GM18907 (cell line): Measurements from ENCODE around the gene PCNA.
A peak's percentile ranks its signal among the peaks of the same experiment; 100 is the strongest.

Experiments used
- ATAC-seq: cut with Tn5 transposase; IDR thresholded peaks from one replicate; pipeline ENCODE4 v1.9.1; 2021; ENCODE audit warnings: mild to moderate bottlenecking, moderate library complexity; ENCODE audit not compliant: unreplicated experiment

The PCNA gene

DNA sequence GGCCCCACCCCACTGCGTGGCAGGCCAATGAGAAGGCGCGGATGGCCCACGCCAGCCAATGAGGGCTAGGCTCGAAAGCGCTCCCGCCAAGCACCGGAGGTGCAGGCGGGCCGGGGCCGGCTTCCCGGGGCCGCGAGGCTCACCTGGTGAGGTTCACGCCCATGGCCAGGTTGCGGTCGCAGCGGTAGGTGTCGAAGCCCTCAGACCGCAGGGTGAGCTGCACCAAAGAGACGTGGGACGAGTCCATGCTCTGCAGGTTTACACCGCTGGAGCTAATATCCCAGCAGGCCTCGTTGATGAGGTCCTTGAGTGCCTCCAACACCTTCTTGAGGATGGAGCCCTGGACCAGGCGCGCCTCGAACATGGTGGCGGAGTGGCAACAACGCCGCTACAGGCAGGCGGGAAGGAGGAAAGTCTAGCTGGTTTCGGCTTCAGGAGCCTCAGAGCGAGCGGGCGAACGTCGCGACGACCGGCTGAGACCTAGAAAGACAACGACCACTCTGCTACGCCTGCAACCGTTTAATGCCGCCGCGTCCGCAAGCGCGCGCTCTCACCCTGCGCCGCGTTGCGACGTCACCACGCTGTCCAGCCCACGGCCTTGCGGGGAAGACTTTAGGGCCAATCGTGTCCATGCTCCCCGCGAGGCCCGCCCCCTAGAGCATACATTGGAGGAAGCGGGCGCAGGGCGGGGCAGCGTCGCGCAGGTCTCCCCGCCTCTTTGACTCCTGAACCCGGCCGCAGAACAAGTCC, at the start of gene PCNA:
Gene PCNA, minus strand, starts transcription at position 524 of the 750 bp plus-strand sequence. Its CDS starts 160 bp downstream, at position 364.
- peak; percentile 96 for ATAC-seq

DNA sequence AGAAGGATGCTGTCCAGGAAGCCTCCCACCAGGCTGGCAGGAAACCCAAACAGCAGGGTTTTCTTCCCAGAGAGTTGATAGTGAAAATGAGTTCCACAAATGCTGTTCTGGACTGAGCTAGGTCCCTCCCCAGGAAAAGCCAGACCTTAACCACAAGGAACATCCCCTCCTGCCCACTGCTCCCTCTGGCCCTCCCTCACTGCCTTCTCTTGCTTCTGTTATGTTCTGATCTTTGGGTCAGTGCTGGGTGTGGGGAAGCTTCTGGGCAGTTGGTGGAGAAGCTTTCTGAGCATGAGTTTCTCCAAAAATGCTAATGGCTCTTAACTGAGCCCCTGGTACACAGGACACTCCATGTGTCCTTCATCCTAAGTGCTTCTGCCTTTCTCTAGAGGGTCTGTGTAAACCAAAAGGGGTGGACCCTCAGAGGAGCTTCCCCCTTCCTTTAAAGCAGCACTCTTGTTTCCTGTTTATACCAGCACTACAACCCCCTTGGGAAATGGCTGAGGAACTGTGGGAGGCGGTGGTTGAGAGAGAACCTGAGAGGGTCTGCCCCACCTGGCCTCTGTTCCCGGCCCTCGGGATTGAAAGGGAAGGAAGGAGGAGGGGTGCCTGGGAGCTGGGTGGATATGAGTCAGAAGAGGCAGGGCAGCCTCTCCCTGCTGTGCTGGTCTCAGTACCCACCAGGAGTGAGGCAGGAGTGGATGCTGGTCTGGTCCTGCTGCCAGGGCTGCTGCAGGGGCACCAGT, 49.1 kb upstream of the PCNA start:
- no peak for ATAC-seq

DNA sequence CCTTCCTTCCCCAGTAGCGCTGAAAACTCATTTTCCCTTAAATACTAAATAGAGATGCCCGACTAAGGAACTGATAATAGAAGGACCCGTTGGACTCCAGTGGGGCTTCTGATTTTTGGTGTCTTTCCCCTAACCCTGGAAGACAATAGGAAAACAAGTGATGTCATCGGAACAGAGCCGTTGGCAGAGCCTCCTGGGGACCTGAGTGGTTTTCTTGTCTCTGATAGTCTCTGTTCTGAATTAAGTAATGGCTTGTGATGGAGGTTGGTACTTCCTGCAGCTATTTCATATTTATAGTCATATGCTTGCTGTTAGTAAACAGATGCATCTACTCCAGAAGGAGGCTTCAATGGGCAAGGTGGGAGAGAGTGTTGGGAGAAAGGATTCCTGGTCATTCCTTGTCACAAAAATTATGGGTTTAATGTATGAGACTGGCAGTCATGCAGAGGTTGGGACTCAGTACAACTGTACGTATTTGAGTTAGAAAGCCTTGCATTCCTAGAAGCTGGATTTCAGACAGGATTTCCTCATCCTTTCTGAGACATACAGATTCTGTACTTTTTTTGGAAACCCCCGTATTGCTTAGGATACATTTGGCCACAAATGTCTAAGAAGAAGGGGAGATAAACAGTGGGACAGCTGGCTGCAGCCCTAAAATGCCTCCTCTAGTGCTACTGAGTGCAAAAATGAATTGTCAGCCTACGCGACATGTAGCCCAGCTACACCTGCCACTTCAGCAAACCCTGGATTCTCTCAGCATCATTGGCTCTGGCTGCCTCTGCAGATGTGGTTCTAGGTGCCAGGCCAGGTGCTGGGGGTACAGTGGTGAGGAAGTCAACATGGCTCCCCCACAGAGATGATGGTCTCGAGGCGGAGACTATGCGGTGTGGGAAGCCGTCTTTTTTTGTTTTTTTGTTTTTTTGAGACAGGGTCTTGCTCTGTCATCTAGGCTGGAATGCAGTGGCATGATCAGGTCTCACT, 45.2 kb upstream of the PCNA start:
- no peak for ATAC-seq

DNA sequence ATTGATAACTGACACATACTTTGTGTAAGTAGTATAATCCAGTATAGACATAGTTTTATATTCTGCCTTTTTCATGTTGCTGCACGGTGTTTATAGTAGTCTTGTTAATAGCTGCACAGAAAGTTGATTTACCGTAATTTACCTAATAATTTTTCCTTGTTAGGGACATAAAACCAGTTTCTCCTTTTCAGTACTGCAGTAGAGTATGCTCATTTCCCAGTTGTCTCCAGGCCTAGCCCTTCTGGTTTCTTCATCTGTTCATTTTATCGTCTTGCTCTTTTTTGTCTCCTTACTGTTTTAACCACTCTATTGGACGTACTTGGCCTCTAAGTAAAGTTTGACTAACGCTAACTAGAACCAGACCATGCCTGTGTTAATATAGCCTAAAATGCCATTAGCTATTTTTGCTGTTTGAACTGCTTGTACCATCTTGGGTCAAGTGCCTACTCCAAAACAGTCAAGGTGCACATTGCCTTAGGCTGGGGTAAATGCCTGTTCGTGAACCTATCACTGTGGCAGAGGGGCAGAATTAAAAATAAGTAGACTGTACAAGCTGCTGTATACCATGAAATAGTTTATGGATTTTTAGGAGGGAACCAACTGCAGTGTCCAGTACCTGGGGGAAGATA, 41.9 kb upstream of the PCNA start:
- ATAC-seq: no peak

DNA sequence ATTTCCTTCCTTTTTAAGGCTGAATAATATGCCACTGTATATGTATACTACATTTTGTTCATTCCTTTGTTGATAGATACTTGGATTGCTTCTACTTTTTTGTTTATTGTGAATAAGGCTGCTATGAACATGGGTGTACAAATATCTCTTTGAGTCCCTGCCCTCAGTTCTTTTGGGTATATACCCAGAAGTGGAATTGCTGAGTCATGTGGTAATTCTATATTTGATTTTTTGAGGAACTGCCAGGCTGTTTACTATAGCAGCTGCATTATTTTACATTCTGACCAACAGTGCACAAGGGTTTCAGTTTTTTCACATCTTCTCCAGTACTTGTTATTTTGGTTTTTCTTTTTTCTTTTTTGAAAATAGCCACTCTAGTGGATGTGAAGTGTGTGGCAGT, 41.1 kb upstream of the PCNA start:
- ATAC-seq: no peak

DNA sequence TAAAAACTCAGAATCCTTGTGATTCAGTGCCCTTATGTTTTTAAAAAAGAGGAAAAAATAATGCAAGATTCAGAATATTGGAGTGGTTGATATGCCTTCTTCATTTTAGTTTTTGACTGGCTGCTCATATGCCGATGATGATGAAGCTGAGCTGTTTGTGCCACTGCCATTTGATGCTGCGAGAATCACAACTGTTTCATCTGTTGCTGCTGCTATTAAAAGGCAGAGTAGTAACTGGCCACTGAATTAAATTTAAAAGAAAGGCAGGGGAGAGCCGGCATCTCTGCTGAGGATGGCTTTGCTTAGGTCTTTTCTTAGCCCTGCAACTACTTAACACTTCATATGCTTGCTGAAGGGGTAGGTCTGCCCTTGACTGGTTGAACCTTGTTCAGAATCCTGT, 40.2 kb upstream of the PCNA start:
- ATAC-seq: no peak

DNA sequence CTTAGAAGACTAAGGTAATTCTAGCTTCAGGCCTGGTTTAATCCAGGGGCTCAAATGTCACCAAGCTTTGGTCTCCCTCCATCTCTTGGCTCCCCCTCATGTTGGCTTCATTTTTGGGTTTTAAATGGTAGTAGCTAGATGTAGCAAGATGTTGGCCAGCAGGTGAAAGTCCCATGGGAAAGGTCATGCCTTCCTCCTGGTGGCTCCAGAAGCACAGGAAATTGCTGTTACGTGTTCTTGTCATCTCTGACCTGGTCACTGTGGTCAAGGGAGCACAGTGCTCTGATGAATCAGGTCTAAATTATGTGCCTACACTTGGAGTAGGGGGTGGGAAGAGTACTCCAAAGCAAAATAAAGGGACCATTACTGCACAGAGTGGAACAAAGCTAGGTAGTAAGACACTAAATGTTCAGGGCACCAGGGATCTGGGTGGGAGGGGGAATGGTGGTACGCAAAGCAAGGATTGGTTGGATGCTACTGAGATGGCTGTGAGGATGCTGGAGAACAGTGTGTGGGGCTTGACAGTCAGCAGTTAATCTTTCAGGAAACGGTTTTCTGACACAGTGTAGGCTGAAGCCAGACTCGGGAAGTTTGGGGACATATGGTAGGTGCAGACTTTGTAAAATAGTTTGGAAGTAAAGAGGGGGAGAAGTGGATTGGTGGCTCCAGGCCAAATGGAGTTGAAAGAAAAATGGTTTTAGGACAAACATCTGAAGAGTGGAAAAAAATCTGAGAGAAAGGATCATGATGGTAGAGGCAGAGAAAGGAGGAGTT, 37.1 kb upstream of the PCNA start:
- ATAC-seq: no peak

DNA sequence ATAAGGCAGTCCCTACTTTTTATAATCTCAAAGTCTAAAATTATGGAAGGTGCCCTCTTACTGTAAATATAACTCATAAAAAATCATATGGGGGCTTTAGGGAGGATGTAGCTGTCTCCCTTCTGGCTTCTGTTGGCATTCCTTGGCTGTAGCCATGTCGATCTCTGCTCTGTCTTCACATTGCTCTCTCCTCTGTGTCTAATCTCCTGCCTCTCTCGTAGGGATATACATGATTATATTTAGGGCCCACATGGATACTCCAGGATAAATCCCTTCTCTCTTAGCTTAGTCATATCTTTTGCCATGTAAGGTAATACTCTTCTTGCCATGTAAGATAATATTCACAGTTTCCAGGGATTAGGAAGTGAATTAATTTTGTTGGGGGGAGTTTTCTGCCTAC, 35.6 kb upstream of the PCNA start:
- no peak for ATAC-seq

DNA sequence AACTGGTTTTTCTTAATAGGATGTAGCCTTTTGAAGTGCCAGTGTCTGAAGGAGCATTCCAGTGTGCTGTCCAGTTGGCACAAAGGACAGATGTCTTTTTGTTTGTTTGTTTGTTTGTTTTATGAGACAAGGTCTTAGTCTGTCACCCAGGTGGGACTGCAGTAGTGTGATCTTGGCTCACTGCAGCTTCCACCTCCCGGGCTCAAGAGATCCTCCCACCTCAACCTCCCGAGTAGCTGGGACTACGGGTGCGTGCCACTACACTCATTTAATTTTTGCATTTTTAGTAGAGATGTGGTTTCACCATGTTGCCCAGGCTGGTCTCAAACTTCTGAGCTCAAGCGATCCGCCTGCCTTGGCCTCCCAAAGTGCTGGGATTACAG, 34.8 kb upstream of the PCNA start:
- ATAC-seq: no peak

DNA sequence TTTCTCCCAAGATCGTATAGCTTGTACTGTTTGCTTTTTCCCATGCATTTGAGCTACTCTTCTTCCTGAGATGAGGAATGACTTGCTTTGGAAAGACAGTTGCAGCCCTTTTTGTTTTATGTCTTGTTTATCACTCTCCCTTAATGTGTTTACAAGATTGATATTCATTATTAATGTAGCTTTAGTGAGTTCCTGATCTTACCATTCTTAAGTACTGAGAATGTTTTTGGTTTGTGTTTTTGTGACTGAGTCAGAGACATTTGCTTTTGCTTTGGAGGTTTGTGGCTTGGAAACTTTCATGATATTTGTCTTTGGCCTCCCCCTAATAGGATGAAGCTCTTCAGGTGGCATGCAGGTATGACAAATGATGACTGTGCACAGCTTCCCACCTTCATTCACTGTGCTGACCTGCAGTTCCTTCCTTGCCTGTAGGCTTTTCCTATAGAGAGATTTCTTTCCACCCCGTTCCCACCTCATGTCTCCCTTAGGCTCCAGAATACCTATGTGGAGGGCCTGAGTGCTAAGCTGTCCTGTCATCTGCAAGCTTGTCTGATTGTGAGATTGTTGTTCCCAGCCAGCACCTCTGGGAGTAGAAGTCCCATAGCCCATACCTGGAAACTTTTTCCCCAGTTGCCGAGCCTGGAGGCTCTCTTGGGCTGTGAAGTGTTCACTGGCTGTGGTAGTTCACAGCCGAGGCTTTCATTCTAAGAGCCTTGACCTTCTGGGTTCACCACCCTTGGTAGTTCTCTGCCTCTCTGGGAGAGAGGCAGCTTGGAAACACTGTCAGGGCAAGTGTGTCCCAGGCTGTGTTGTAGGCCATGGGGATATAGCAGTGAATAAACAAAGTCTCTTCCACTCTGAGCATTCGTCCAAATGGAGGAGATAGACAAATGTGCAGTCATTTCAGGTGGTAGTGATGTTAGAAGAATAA, 34.1 kb upstream of the PCNA start:
- ATAC-seq: no peak

DNA sequence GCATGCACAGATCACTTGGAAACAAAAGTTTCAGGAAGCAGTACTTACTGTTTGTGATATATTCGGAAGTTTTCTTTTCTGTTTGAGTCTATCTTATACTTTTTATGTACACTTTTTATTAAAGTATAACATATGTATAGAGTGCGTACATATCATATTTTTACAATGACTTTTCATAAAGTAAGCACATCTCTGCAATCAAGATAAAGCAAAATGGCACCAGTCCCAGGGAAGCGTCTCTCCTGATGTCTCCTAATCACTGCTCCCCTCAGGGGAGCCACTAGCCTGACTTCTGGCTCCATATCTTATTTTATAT, 33.4 kb upstream of the PCNA start:
- no peak for ATAC-seq

DNA sequence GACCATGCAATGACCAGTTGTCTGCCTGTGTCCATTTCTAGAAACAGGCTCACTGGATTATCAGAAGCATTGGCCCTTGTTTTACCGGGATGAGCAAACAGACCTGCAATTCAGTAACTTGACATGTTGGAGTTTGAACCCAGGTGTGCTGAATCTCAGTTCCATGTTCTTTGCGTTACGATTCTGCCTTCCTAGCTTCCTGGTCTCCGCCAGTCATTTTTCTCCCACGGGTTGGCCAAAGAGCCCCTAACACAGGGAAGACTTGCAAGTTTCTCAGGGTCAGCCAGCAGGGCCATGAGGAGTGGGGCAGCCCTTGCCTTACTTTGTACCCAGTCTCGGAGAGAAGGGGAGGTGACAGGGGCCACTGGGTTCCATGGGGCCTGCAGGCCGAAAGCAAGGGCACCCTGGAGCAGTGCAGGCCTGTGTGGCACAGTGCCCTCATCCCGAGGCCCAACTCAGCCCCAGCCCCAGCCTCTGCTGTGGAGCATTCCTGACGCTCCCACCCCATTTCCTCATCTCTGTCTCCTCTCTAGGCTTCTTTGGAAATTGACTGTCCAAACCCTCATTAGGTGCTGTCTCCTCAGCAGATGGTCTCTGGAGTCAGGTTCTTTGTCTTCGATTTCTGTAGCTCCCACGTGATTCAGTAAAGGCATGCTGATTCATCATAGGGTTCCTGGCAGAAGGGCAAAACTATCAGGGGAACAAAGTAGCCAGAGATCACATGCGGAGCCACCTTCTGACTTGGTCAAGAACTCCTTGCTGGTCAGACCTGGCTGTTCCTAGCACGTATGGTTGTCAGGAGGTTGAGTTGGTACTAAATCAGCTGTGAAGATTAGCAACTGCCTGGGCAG, 30.7 kb upstream of the PCNA start:
- no peak for ATAC-seq

DNA sequence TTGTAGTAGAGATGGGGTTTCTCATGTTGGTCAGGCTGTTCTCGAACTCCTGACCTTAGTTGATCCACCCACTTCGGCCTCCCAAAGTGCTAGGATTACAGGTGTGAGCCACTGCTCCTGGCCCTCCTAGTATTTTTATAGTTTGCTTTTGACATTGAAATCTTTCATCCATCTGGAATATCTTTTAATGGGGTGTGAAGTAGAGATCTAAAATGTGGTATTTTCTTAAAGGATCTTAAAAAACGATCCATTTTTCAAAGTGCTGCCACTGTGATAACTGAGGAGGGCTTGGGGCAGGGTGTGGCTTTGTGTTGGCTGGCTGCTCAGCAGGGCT, 30.1 kb upstream of the PCNA start:
- no peak for ATAC-seq

DNA sequence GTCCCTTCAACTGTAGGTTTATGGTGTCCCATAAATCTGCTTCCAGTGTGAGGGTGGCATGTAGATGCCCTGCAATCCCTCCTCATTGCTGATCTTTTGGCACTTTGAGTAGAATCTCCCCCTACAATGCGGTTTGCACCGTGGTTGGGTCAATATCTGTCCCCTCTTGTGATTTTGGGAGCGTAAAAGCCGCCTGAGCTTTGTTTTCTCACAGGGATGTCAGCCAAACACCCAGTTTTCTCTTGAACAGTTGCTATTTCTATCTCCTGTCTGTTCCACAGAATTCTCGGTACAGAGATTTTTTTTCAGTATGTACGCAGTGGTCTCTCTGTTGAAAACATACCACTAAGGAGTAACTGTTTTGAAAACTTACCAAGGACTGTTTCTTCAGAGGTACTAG, 28.8 kb upstream of the PCNA start:
- no peak for ATAC-seq

DNA sequence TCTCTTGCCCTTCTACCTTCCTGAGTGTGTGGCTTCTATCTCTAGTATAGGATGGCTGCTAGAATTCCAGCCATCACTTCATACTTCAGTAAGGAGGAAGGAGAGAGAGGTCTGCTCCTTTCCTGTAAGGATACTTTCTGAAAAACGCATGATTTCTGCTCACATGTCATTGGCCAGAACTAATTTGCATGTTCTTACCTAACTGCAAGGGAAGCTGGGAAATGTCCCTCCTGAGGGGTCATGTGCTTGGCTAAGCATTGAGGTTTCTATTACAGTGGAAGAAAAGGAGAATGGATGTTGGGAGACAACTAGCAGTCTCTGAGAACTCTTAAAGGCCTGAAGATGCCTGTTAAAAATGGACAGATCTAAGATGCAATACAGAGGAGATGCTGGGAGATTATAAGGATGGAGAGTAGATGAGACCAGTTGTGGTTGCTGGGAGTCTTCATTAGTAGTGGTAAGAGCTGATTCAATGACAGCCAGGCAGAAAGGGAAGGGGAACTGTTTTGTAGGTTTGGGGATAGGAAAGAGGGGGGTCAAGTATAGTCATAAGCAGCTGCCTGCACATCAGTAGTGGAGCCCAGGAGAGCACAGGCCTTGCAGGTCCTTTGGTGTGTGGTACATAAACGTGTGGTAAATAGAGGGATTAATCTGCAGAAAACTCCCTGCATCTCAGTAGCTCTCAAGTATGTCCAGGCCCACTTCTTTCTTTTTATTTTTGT, 27.3 kb upstream of the PCNA start:
- ATAC-seq: no peak

DNA sequence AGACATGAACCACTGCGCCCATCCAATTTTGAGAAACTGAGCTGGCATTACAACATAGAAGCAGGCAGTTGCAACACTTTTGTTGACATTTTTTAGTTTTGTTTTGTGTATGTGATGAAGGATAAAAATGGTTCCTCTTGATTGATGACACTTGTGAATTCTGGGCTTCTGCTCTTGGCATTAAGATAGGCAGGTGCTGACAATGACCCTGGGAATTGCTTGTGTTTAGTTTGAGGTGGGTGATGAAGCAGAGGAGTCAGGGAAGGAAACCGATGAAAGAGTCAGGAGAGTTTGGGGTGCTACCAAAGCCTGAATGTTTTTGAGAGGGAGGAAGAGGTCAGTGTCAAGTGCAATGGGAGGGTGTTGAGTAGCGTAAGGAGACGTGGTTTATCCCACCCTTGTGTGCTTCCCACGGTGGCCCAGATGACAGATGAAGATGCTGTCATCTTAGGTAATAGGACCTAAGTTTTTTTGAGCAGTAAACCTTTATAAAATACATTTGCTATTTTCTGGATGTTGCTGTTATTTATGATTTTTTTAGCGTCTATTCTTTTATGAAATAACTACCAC, 26.4 kb upstream of the PCNA start:
- ATAC-seq: no peak

DNA sequence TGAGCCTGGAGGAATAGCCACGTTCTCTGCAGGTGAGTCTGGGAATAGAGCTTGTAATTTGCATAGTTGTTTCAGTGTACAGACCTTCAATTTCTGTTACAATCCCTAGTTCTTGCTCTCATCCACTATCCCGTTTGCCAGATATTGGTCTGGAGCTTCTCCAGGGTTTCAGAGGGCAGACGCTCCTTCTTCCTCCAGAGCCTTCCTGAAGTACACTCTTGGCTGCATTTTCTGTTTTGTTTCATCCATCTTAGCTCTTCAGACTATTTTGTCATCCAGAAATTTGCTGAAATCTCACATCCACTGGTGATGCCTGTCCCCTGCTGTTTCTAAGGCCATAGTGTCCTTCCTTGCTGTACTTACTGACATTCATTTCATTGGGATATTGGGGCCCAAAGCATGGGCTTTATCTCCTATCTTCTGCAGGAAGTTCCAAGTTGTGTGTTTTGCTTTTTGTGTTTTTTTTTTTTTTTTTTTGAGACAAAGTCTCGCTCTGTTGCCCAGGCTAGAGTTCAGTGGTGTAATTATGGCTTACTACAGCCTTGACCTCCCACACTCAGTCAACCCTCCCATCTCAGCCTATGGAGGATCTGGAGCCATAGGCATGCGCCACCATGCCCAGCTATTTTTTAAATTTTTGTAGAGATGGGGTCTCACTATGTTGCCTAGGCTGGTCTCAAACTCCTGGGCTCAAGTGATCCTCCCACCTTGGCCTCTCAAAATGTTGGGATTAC, 25.8 kb upstream of the PCNA start:
- no peak for ATAC-seq
